ENCODE results near the gene LDLRAD4.
"Not testable (repeated sequence)": the region's sequence is repeated elsewhere in the genome, so short reads cannot be mapped to it uniquely, and the experiment has no call there.

Gene LDLRAD4

GRCh38 chr18:13246591-13246990 is 28.0 kb downstream of the LDLRAD4 start:
- no peak for DNase-seq (ENCODE audit: low read depth)

GRCh38 chr18:13247506-13247905 is 28.9 kb downstream of the LDLRAD4 start:
- DNase-seq (ENCODE audit: low read depth), result no peak

GRCh38 chr18:13252686-13253410 is 34.3 kb downstream of the LDLRAD4 start:
- DNase-seq (ENCODE audit: low read depth), result no peak

GRCh38 chr18:13253786-13254688 is 35.5 kb downstream of the LDLRAD4 start:
- DNase-seq (ENCODE audit: low read depth), result no peak

- no peak for DNase-seq (ENCODE audit: low read depth)
Measured at GRCh38 chr18:13254971-13255927, 36.7 kb downstream of the LDLRAD4 start.

GRCh38 chr18:13256444-13257305 is 38.1 kb downstream of the LDLRAD4 start:
- no peak for DNase-seq (ENCODE audit: low read depth)

- no peak for DNase-seq (ENCODE audit: low read depth)
Measured at GRCh38 chr18:13257361-13257980, 38.9 kb downstream of the LDLRAD4 start.

GRCh38 chr18:13258921-13259320 is 40.4 kb downstream of the LDLRAD4 start:
- DNase-seq (ENCODE audit: low read depth), result no peak

- DNase-seq (ENCODE audit: low read depth), result no peak
Measured at GRCh38 chr18:13259701-13260100, 41.1 kb downstream of the LDLRAD4 start.

- DNase-seq (ENCODE audit: low read depth), result no peak
Measured at GRCh38 chr18:13260197-13260934, 41.8 kb downstream of the LDLRAD4 start.

GRCh38 chr18:13260935-13261640 is 42.5 kb downstream of the LDLRAD4 start:
- DNase-seq (ENCODE audit: low read depth), result no peak

GRCh38 chr18:13261661-13262357 is 43.2 kb downstream of the LDLRAD4 start:
- no peak for DNase-seq (ENCODE audit: low read depth)

GRCh38 chr18:13262358-13262680 is 43.8 kb downstream of the LDLRAD4 start:
- DNase-seq (ENCODE audit: low read depth), result not testable (repeated sequence)

- DNase-seq (ENCODE audit: low read depth), result no peak
Measured at GRCh38 chr18:13262839-13263691, 44.5 kb downstream of the LDLRAD4 start.

- no peak for DNase-seq (ENCODE audit: low read depth)
Measured at GRCh38 chr18:13264091-13265007, 45.8 kb downstream of the LDLRAD4 start.

GRCh38 chr18:13265008-13265910 is 46.7 kb downstream of the LDLRAD4 start:
- no peak for DNase-seq (ENCODE audit: low read depth)
